ENCODE data around the gene VNN1. TPM values are rescaled to one million over a fixed set of nuclear protein-coding genes. Genes with fewer than 3 reads are reported as not detected.
A peak's percentile ranks its signal among the peaks of the same experiment; 100 is the strongest.

The VNN1 gene
- total RNA-seq, 1 experiment from 2014 or later: not detected

GRCh38 chr6:132673376-132674094, 40.3 kb downstream of the VNN1 start:
- no peaks in the 10 kb centered on the region for H3K9me3 ChIP-seq (ENCODE audit: low read depth, low read length, poor library complexity, severe bottlenecking)
- BruUV-seq (replicated peaks): no TSS peak
- no peak overlapping the region for H3K4me3 ChIP-seq (ENCODE audit: low read depth, low read length, poor library complexity, severe bottlenecking)
- CTCF ChIA-PET: no interaction called here
- H3K36me3 ChIP-seq (ENCODE audit: insufficient read depth, low read length, poor library complexity, severe bottlenecking): no peaks in the 10 kb centered on the region
- POLR2A ChIA-PET (ENCODE audit: low non-redundant PET): interaction anchor here (0.6 kb wide), 1 partner anchor 149 kb away, joined by 3 read pairs; no protein-coding TSS in a partner anchor
- no peaks in the 10 kb centered on the region for H3K4me1 ChIP-seq (ENCODE audit: insufficient read depth, low read length, poor library complexity, severe bottlenecking)
- TF ChIP-seq EZH2 (IDR thresholded peaks at IDR 0.05; ENCODE audit: borderline replicate concordance, low read depth, low read length, poor library complexity, severe bottlenecking) (no peak), CTCF (conservative IDR thresholded peaks at IDR 0.05; ENCODE audit: low read depth, low read length) (no peak)
- peaks cover 11% of the 10 kb centered on the region for H3K27me3 ChIP-seq (replicated peaks; ENCODE audit: insufficient read depth, low read depth, low read length, poor library complexity)
- intact Hi-C loops (cut with micrococcal nuclease; ENCODE audit: unreplicated experiment): no loop called here
- DNase-seq (ENCODE audit: low spot score): no peak
- H3K27ac ChIP-seq (ENCODE audit: low read depth, low read length, poor library complexity, severe bottlenecking): no peak overlapping the region

- BruUV-seq (replicated peaks): no TSS peak
Observed at GRCh38 chr6:132671295-132671694, 42.6 kb downstream of the VNN1 start.

DNA sequence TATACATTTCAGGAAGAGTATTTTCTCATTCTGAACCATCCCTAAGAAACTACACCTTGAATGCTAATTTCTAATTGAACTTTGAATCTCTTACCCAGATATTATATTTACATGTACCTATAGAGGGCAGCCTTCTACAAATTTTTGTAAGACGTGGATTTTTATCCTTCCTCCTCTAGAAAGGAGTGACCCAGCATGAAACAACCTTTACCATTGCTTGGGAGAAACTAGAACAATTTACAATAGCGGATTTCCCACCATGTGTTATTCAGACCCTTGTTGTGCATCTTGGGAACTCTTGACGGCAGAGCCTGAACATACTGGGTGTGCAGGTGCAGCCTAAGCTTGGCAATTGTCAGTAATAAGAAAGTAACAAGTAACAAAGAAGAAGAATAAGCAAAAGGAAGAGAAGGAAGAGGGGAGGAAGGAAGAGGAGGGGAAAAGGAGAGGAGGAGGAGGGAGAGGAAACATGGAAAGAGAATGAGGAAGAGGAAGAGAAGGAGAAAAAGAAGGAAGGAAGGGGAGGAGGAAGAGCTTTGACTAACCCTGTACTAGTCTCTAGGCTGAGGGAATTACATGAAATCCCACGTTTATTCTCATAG, 44.1 kb downstream of the VNN1 start:
- intact Hi-C loops (cut with micrococcal nuclease; ENCODE audit: unreplicated experiment): loop anchor here (5.0 to 10.0 kb wide), 4 partner anchors 132 to 883 kb away; partner anchors contain the start of gene TAAR9
- peaks cover 6% of the 10 kb centered on the region for H3K27me3 ChIP-seq (replicated peaks; ENCODE audit: insufficient read depth, low read depth, low read length, poor library complexity)
- H3K27ac ChIP-seq (ENCODE audit: low read depth, low read length, poor library complexity, severe bottlenecking): no peak overlapping the region
- no peaks in the 10 kb centered on the region for H3K4me1 ChIP-seq (ENCODE audit: insufficient read depth, low read length, poor library complexity, severe bottlenecking)
- no peaks in the 10 kb centered on the region for H3K9me3 ChIP-seq (ENCODE audit: low read depth, low read length, poor library complexity, severe bottlenecking)
- H3K36me3 ChIP-seq (ENCODE audit: insufficient read depth, low read length, poor library complexity, severe bottlenecking): no peaks in the 10 kb centered on the region
- no TSS peak for BruUV-seq (replicated peaks)
- CTCF ChIA-PET: interaction anchor here (0.8 to 1.1 kb wide), 4 partner anchors 45 to 154 kb away, joined by 3 to 7 read pairs (median 4); partner anchors contain the start of gene SLC18B1
- no peak overlapping the region for H3K4me3 ChIP-seq (ENCODE audit: low read depth, low read length, poor library complexity, severe bottlenecking)
- TF ChIP-seq EZH2 (IDR thresholded peaks at IDR 0.05; ENCODE audit: borderline replicate concordance, low read depth, low read length, poor library complexity, severe bottlenecking) (no peak), CTCF (conservative IDR thresholded peaks at IDR 0.05; ENCODE audit: low read depth, low read length) (peak; percentile 59)
- peak; percentile 62 for DNase-seq (ENCODE audit: low spot score)
- POLR2A ChIA-PET (ENCODE audit: low non-redundant PET): no interaction called here

More at GRCh38 chr6:132671295-132671694, 42.6 kb downstream of the VNN1 start:
- H3K27ac ChIP-seq (ENCODE audit: low read depth, low read length, poor library complexity, severe bottlenecking): no peak overlapping the region
- TF ChIP-seq CTCF (conservative IDR thresholded peaks at IDR 0.05; ENCODE audit: low read depth, low read length) (no peak), EZH2 (IDR thresholded peaks at IDR 0.05; ENCODE audit: borderline replicate concordance, low read depth, low read length, poor library complexity, severe bottlenecking) (no peak)
- POLR2A ChIA-PET (ENCODE audit: low non-redundant PET): no interaction called here
- no peaks in the 10 kb centered on the region for H3K36me3 ChIP-seq (ENCODE audit: insufficient read depth, low read length, poor library complexity, severe bottlenecking)
- CTCF ChIA-PET: no interaction called here
- H3K4me3 ChIP-seq (ENCODE audit: low read depth, low read length, poor library complexity, severe bottlenecking): no peak overlapping the region
- peaks cover 8% of the 10 kb centered on the region for H3K27me3 ChIP-seq (replicated peaks; ENCODE audit: insufficient read depth, low read depth, low read length, poor library complexity)
- intact Hi-C loops (cut with micrococcal nuclease; ENCODE audit: unreplicated experiment): no loop called here
- H3K9me3 ChIP-seq (ENCODE audit: low read depth, low read length, poor library complexity, severe bottlenecking): no peaks in the 10 kb centered on the region
- DNase-seq (ENCODE audit: low spot score): no peak
- no peaks in the 10 kb centered on the region for H3K4me1 ChIP-seq (ENCODE audit: insufficient read depth, low read length, poor library complexity, severe bottlenecking)

Data from A673 (cell line).